ENCODE data around the gene PAFAH1B1.
"Not testable (repeated sequence)": the region's sequence is repeated elsewhere in the genome, so short reads cannot be mapped to it uniquely, and the experiment has no call there.

The PAFAH1B1 gene

GRCh38 chr17:2592971-2593820 lies at the start of gene PAFAH1B1:
Gene PAFAH1B1 (plus strand): TSS chr17:2593654. CDS start chr17:2638289, 44,635 bp downstream.
- DNase-seq: peak; percentile 77 to 90 (median 86)

GRCh38 chr17:2545393-2545792 lies 48.1 kb upstream of the PAFAH1B1 start:
- no peak for DNase-seq

DNA sequence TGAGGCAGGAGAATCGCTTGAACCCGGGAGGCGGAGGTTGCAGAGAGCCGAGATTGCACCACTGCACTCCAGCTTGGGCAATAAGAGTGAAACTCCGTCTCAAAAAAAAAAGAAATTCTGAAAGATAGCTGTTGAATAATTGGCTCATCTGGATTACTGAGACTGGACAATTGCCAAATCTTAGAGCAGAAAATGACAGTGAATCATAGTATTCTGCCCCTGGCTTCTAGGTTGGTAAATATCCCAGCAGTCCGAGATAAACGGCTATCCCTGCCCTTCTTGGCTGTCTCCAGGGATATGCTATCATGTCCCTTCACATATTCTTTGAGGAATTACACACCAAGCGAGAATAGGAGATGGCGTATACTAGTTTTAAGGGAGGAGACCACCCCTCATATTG lies 46.3 kb upstream of the PAFAH1B1 start:
- DNase-seq: no peak

DNA sequence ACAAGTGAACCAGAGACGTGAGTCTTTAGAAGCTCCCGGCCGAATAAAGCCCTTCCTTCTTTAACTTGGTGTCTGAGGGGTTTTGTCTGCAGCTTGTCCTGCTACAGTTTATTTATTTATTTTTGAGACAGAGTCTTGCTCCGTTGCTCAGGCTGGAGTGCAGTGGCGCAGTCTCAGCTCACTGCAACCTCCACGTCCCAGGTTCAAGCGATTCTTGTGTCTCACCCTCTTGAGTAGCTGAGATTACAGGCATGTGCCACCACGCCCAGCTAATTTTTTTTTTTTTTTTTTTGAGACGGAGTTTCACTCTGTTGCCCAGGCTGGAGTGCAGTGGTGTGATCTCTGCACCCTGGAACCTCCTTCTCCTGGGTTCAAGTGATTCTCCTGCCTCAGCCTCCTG lies 45.4 kb upstream of the PAFAH1B1 start:
- not testable (repeated sequence) for DNase-seq

DNA sequence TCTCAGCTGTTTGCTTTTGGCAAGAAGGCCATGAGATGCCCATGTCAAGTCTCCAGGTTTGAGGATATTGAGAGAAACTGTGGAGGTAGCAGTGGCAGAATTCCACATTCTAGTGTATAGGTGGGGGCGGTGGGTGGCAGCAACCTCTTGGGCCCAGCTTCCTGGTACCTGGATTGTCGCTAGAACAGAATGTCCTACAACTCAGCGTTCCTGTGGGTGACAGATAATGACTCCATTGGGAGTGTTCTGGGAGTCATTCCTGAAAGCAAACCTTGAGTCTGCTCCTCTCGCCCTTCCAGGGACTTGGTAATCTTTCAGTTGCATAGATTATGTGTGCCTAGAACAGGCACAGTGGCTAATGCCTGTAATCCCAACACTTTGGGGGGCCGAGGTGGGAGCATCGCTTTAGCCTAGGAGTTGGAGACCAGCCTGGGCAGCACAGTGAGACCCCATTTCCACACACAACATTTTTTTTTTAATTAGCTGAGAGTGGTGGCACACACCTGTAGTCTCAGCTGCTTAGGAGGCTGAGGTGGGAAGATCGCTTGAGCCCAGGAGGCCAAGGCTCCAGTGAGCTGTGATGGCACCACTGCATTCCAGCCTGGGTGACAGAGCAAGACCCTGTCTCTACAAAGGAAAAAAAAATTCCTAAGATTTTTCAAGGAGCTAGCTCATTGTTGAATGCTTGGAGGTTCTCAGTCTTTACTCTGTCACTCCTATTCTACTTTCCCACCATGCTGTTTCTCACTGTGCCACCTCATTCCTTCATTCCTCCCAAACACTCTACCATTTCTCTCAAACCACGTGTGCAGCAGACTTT lies 43.9 kb upstream of the PAFAH1B1 start:
- DNase-seq: no peak

DNA sequence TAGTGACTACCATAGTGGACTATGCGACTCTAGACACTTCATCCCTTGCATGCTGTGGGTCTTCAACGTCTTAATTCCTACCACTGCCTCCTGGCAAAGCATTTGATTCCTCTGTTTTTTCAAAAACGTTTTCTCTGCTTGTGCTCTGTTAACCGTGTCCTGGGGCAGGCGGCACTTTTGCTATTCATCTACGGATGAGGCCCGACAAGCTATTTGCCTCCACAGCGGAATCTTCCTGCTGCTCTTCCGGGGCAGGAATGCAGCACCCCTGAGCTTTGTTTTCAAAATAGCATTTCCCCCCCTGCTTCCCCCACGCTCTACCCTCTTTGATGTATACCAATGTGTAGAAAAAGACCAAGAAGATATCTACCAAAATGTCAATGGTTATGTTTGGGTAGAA lies 42.0 kb upstream of the PAFAH1B1 start:
- DNase-seq: no peak

GRCh38 chr17:2551928-2552327 lies 41.5 kb upstream of the PAFAH1B1 start:
- DNase-seq: no peak

GRCh38 chr17:2560658-2561057 lies 32.8 kb upstream of the PAFAH1B1 start:
- DNase-seq: no peak

GRCh38 chr17:2562162-2562858 lies 31.1 kb upstream of the PAFAH1B1 start:
- no peak for DNase-seq

DNA sequence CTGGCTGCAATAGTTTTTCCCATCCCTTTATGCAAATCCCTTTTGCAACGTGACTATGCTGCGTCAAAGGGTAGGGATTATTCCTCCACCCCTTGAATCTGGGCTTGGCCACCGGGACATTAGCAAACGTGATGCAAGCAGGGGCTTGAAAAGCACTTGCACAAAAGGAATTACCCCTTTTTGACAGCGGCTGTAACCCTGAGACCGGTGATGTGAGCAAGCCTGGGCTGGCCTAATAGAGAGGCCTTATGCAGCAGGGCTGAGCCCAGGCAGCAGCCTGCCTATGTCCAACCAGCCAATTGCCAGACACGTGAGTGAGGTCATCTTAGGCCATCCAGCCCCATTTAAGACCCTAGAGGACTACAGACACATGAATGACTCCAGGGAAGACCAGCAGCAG lies 30.4 kb upstream of the PAFAH1B1 start:
- no peak for DNase-seq

- no peak for DNase-seq
Measured at GRCh38 chr17:2563543-2563942, 29.9 kb upstream of the PAFAH1B1 start.

- DNase-seq: no peak
Measured at GRCh38 chr17:2564877-2565276, 28.6 kb upstream of the PAFAH1B1 start.

DNA sequence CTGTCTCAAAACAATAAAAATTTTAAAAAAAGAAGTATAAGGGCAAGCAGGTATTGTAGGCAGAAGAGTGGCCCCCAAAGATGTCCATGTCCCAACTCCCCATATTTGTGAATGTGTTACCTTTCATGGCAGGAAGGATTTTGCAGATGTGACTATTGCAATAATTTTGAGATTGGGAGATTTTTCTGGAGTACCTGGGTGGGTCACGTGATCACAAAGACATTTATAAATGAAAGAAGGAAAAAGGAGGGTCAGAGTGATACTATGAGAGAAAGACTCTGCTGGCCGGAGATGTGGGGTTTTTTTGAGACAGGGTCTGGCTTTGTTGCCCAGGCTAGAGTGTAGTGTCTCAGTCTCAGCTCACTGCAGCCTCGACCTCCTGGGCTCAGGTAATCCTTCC lies 27.4 kb upstream of the PAFAH1B1 start:
- DNase-seq: no peak

- no peak for DNase-seq
Measured at GRCh38 chr17:2571523-2572303, 21.7 kb upstream of the PAFAH1B1 start.

GRCh38 chr17:2572304-2572609 lies 21.2 kb upstream of the PAFAH1B1 start:
- DNase-seq: not testable (repeated sequence)

GRCh38 chr17:2580151-2580550 lies 13.3 kb upstream of the PAFAH1B1 start:
- peak in 1 of 3 experiments; percentile 1 for DNase-seq

DNA sequence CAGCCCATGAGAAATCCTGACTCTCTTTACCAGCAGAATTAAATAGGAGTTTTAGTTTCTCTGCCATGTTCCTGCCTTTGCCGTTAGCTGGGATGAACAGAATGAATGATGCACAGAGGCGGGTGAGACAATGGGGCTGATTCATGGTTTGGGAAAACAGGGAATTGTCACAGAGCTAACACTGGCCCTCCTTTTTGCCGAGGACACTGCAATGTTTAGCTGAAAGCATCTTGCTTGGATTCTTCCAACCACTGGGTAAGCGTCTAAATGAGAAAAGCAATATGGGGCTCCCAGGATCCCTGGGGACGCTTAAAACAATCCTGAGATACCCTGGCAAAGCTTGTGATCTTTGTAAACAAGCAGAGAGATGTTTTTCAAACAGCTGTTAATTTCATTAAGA lies 12.8 kb upstream of the PAFAH1B1 start:
- no peak for DNase-seq

- no peak for DNase-seq
Measured at GRCh38 chr17:2582493-2582892, 11.0 kb upstream of the PAFAH1B1 start.

DNA sequence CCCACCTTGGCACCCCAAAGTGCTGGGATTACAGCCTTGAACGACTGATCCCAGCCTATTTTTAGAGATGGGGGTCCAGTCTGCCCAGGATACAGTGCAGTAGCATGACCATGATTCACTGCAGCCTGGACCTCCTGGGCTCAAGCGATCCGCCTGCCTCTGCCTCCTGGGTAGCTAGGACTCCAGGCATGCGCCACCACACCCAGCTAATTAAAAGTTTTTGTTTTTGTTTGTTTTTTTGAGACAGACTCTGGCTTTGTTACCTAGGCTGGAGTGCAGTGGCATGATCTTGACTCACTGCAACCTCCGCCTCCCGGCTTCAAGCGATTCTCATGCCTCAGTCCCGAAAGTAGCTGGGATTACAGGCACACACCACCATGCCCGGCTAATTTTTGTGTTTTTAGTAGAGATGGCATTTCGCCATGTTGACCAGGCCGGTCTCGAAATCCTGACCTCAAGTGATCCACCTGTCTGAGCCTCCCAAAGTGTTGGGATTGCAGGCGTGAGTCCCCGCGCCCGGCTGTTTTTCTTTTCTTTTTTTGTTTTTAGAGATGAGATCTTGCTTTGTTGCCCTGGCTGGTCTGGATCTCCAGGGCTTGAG lies 2.3 kb upstream of the PAFAH1B1 start:
- DNase-seq: no peak

GRCh38 chr17:2593821-2594721 lies 617 bp downstream of the PAFAH1B1 start:
- peak; percentile 59 to 88 (median 85) for DNase-seq
